Measurements from ENCODE around the gene KCNH4.
"Not testable (repeated sequence)": the region's sequence is repeated elsewhere in the genome, so short reads cannot be mapped to it uniquely, and the experiment has no call there.

Gene KCNH4

GRCh38 chr17:42160531-42160910 lies 20.4 kb downstream of the KCNH4 start:
- Histone ChIP-seq H3K4me1 (peaks cover 0 to 2% (median under 1%) of the 10 kb centered on the region in 4 donors), H3K27ac (no peak overlapping the region), H3K9me3 (peaks cover 0 to 4% (median 0%) of the 10 kb centered on the region in 3 donors), H3K36me3 (no peaks in the 10 kb centered on the region), H3K27me3 (no peaks in the 10 kb centered on the region), H3K4me3 (no peak overlapping the region)
- no peak for DNase-seq
- TF ChIP-seq CTCF (IDR thresholded peaks at IDR 0.05) = no peak
- intact Hi-C loops (cut with DNase I; ENCODE audit: low total_unique reads) = no loop called here

GRCh38 chr17:42159796-42160530 lies 21.0 kb downstream of the KCNH4 start:
- intact Hi-C loops (cut with DNase I; ENCODE audit: low total_unique reads) = no loop called here
- no peaks in the 10 kb centered on the region for H3K36me3 ChIP-seq
- DNase-seq = no peak
- H3K27me3 ChIP-seq = no peaks in the 10 kb centered on the region
- H3K4me3 ChIP-seq = no peak overlapping the region
- no peak overlapping the region for H3K27ac ChIP-seq
- TF ChIP-seq CTCF (IDR thresholded peaks at IDR 0.05) = no peak
- H3K4me1 ChIP-seq = peaks cover 0 to 5% (median 2%) of the 10 kb centered on the region in 4 donors
- peaks cover 0 to 9% (median 0%) of the 10 kb centered on the region in 3 donors for H3K9me3 ChIP-seq

DNA sequence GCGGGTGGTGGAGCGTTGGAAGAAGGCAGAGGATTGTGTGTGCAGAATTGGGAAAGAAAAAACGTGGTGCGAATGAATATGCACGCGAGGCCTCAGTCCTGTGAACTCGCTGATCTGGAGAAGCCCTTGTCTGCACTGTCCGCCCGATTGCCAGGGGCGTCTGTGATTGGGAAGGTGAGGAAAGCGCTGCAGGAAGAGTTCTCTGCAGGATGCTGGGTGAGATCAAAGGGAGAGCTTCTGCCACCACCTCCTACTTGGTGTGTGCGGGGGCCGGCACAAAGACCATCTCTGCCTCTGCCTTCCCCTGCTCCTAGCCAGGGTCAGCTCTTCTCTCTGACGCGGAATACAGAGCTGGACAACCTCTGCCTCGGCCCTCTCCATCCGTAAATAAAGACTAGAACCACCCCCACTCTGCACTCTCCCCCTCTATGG lies 25.3 kb downstream of the KCNH4 start:
- H3K36me3 ChIP-seq = peaks cover 0 to 7% (median 0%) of the 10 kb centered on the region in 3 donors
- peaks cover 0 to 9% (median 0%) of the 10 kb centered on the region in 3 donors for H3K9me3 ChIP-seq
- TF ChIP-seq CTCF (IDR thresholded peaks at IDR 0.05) = no peak
- H3K27ac ChIP-seq = peak overlapping the region in 1 of 2 donors; percentile 32
- H3K4me1 ChIP-seq = peaks cover 0 to 39% (median 26%) of the 10 kb centered on the region in 4 donors
- peak overlapping the region; percentile 78 to 90 for H3K4me3 ChIP-seq
- intact Hi-C loops (cut with DNase I; ENCODE audit: low total_unique reads) = no loop called here
- DNase-seq = no peak
- H3K27me3 ChIP-seq = no peaks in the 10 kb centered on the region

- peaks cover 0 to 9% (median 0%) of the 10 kb centered on the region in 3 donors for H3K9me3 ChIP-seq
- no peaks in the 10 kb centered on the region for H3K27me3 ChIP-seq
- peaks cover 0 to 39% (median 27%) of the 10 kb centered on the region in 4 donors for H3K4me1 ChIP-seq
- peak overlapping the region; percentile 83 to 85 for H3K27ac ChIP-seq
- TF ChIP-seq CTCF (IDR thresholded peaks at IDR 0.05) = no peak
- no peak for DNase-seq
- H3K36me3 ChIP-seq = peaks cover 0 to 7% (median 7%) of the 10 kb centered on the region in 3 donors
- intact Hi-C loops (cut with DNase I; ENCODE audit: low total_unique reads) = no loop called here
- peak overlapping the region; percentile 78 to 90 for H3K4me3 ChIP-seq
These were observed 26.8 kb downstream of the KCNH4 start for GRCh38 chr17:42153919-42154742.

DNA sequence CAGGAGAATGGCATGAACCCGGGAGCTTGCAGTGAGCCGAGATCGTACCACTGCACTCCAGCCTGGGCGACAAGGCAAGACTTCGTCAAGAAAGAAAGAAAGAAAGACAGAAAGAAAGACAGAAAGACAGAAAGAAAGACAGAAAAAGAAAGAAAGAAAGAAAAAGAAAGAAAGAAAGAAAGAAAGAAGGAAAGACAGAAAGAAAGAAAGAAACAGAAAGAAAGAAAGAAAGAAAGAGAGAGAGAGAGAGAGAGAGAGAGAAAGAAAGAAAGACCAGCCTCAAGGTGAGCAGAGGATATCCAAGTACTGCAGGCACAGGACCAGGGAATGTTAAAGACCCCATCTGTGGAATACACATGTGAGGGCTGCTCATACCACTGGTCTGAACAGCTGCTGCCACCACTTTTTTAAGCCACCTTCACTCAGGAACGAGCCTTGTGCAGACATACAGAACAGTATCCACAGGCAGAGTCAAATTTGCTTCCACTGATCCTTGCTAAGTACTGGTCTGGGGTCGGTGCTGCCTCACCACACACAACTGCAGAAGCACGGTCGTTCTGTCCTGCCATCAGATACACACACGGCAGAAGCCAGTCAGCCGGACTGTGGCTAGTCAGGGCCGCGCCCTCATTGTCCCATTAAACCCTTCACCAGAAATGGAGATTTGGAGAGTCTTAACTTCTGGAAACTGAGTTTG lies 33.9 kb downstream of the KCNH4 start:
- no peak for DNase-seq
- Histone ChIP-seq H3K36me3 (peaks cover 0 to 49% (median 17%) of the 10 kb centered on the region in 3 donors), H3K9me3 (no peaks in the 10 kb centered on the region), H3K27ac (no peak overlapping the region), H3K4me3 (no peak overlapping the region), H3K27me3 (no peaks in the 10 kb centered on the region), H3K4me1 (peaks cover 0 to 26% (median 17%) of the 10 kb centered on the region in 4 donors)
- no peak for TF ChIP-seq CTCF (IDR thresholded peaks at IDR 0.05)
- intact Hi-C loops (cut with DNase I; ENCODE audit: low total_unique reads) = no loop called here

- peaks cover 4 to 49% (median 9%) of the 10 kb centered on the region in 3 donors for H3K36me3 ChIP-seq
- not testable (repeated sequence) for H3K27ac ChIP-seq, DNase-seq
These were observed 37.8 kb downstream of the KCNH4 start for GRCh38 chr17:42143138-42143537.

More at GRCh38 chr17:42143138-42143537, 37.8 kb downstream of the KCNH4 start:
- peaks cover 0 to 46% (median 24%) of the 10 kb centered on the region in 4 donors for H3K4me1 ChIP-seq
- H3K4me3 ChIP-seq; H3K9me3 ChIP-seq; H3K27me3 ChIP-seq; intact Hi-C loops (cut with DNase I; ENCODE audit: low total_unique reads): not testable (repeated sequence)

All from tibial artery (tissue), 4 donors.